ENCODE measurements around the gene SQOR.

Gene SQOR

GRCh38 chr15:45660231-45660979 is 25.6 kb downstream of the SQOR start:
- FAIRE-seq (no peak), DNase-seq (ENCODE audit: insufficient read length, low spot score) (no peak)
- TF ChIP-seq, protein P1, sequence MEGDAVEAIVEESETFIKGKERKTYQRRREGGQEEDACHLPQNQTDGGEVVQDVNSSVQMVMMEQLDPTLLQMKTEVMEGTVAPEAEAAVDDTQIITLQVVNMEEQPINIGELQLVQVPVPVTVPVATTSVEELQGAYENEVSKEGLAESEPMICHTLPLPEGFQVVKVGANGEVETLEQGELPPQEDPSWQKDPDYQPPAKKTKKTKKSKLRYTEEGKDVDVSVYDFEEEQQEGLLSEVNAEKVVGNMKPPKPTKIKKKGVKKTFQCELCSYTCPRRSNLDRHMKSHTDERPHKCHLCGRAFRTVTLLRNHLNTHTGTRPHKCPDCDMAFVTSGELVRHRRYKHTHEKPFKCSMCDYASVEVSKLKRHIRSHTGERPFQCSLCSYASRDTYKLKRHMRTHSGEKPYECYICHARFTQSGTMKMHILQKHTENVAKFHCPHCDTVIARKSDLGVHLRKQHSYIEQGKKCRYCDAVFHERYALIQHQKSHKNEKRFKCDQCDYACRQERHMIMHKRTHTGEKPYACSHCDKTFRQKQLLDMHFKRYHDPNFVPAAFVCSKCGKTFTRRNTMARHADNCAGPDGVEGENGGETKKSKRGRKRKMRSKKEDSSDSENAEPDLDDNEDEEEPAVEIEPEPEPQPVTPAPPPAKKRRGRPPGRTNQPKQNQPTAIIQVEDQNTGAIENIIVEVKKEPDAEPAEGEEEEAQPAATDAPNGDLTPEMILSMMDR (IDR thresholded peaks at IDR 0.05; ENCODE audit: insufficient read depth, missing control alignments): no peak

GRCh38 chr15:45662375-45662774 is 27.5 kb downstream of the SQOR start:
- FAIRE-seq (no peak), DNase-seq (ENCODE audit: insufficient read length, low spot score) (no peak)

GRCh38 chr15:45664451-45664850 is 29.6 kb downstream of the SQOR start:
- FAIRE-seq: no peak

More at GRCh38 chr15:45662375-45662774, 27.5 kb downstream of the SQOR start:
- TF ChIP-seq, protein P1 (IDR thresholded peaks at IDR 0.05; ENCODE audit: insufficient read depth, missing control alignments): no peak

DNA sequence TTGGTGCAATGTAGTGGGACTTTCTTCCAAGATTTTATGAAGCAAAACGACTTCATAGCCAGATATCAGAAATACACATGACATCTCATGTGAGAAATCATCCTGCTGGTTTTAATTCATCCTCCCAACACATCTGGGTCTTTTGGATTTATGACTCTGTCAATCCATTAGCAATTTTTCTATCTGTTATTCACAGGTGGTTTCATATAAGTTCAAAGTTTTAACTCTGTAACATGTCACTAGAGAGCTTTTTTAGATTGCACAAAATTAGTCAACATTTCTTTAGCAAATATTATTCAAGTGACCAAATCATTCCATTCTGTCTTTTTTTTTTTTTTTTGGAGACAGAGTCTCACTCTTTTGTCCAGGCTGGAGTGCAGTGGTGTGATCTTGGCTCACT is 30.4 kb downstream of the SQOR start:
- TF ChIP-seq, protein P1 (IDR thresholded peaks at IDR 0.05; ENCODE audit: insufficient read depth, missing control alignments): no peak

More at GRCh38 chr15:45664451-45664850, 29.6 kb downstream of the SQOR start:
- no peak for DNase-seq (ENCODE audit: insufficient read length, low spot score)
- TF ChIP-seq, protein P1 (IDR thresholded peaks at IDR 0.05; ENCODE audit: insufficient read depth, missing control alignments): no peak

GRCh38 chr15:45666119-45666875 is 31.5 kb downstream of the SQOR start:
- no peak for DNase-seq (ENCODE audit: insufficient read length, low spot score)
- TF ChIP-seq, protein P1 (IDR thresholded peaks at IDR 0.05; ENCODE audit: insufficient read depth, missing control alignments): no peak
- FAIRE-seq: no peak

More for the DNA sequence above, 30.4 kb downstream of the SQOR start:
- DNase-seq (ENCODE audit: insufficient read length, low spot score) (no peak), FAIRE-seq (no peak)

DNA sequence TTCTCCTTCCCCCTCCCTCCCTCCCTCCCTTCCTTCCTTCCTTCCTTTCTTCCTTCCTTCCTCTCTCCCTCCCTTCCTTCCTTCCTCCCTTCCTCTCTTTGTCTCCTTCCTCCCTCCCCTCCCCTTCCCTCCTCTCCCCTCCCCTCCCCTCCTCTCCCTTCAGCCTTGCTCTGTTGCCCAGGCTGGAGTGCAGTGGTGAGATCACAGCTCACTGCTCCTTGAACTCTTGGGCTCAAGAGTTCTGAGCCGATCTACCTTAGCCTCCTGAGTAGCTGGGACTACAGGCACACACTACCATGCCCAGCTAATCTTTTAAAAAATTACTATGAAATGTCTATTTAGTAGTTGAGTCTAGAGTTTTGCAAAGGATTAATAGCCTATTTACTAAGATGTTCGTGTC is 32.2 kb downstream of the SQOR start:
- TF ChIP-seq, protein P1 (IDR thresholded peaks at IDR 0.05; ENCODE audit: insufficient read depth, missing control alignments): no peak
- FAIRE-seq (no peak), DNase-seq (ENCODE audit: insufficient read length, low spot score) (no peak)

GRCh38 chr15:45668386-45668785 is 33.6 kb downstream of the SQOR start:
- FAIRE-seq (no peak), DNase-seq (ENCODE audit: insufficient read length, low spot score) (no peak)
- TF ChIP-seq, protein P1 (IDR thresholded peaks at IDR 0.05; ENCODE audit: insufficient read depth, missing control alignments): no peak
